ENCODE data around the gene STUM. TPM values are rescaled to one million over a fixed set of nuclear protein-coding genes. Genes with fewer than 3 reads are reported as not detected.

Gene STUM
- total RNA-seq, 6 donors from 2014 or later, result under 0.01 to 0.98 (median 0.20) TPM; not detected in 1

- ATAC-seq (ENCODE audit: low FRiP score in 2 of 2), result peak in 1 of 2 donors; percentile 57
- no peak for TF ChIP-seq POLR2A (IDR thresholded peaks at IDR 0.05)
- peak in 1 of 2 donors; percentile 1 for TF ChIP-seq POLR2AphosphoS5 (IDR thresholded peaks at IDR 0.05)
- H3K4me1 ChIP-seq, result peaks cover 4 to 19% (median 7%) of the 10 kb centered on the region in 4 donors
- H3K9me3 ChIP-seq, result no peaks in the 10 kb centered on the region
- no peaks in the 10 kb centered on the region for H3K36me3 ChIP-seq
- 56 to 66% methylated on average over 8 of the region's 8 CpGs for WGBS, 2 donors
- DNase-seq, result peak in 1 of 2 donors; percentile 34
- peak overlapping the region in 2 of 4 donors; percentile 2 to 26 for H3K4me3 ChIP-seq
- peak overlapping the region in 3 of 4 donors; percentile 32 to 54 (median 52) for H3K27ac ChIP-seq
- no peaks in the 10 kb centered on the region for H3K27me3 ChIP-seq
These were observed 54.7 kb downstream of the STUM start for GRCh38 chr1:226603022-226603857.

DNA sequence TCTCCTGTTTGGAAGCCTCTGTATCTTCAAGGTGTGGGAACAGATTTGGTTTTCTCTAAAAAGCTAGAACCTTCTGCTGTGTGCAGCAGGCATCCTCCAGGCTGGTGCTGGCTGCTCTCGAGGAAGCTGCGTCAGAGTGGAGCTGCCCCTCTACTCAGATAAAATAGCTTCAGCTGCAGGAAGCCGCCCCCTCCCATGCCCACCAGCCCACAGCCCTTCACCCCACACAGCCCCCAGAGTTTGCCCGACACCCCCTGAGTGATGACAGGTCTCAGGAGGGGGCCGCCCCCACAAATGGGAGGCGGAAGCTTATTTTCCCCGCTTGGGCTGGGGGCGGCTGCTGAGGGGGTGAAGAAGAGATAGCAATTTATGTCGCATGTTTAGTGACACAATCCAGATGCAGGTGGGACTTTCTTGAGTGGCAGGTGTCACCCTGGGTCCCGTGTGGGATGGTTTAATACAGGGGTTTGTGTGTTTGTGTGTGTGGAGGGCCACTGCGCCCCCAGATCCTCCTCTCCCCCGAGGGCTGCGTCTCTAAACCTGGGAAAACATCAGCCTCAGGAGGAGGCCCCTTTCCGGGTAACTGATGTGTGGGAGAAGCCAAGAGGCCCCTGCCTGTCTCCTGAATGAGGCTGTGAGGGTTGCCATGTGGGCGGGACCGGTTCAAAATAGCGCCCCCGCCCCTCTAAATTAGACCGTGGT is 55.4 kb downstream of the STUM start:
- Histone ChIP-seq H3K27ac (no peak overlapping the region), H3K4me3 (no peak overlapping the region), H3K9me3 (no peaks in the 10 kb centered on the region), H3K36me3 (no peaks in the 10 kb centered on the region), H3K4me1 (peaks cover 4 to 19% (median 7%) of the 10 kb centered on the region in 4 donors), H3K27me3 (no peaks in the 10 kb centered on the region)
- 80 to 84% methylated on average over 9 to 19 of the region's 19 CpGs for WGBS, 2 donors
- TF ChIP-seq POLR2A (IDR thresholded peaks at IDR 0.05) (no peak), POLR2AphosphoS5 (IDR thresholded peaks at IDR 0.05) (no peak), EP300 (IDR thresholded peaks at IDR 0.05) (no peak)
- TF ChIP-seq, protein P1, sequence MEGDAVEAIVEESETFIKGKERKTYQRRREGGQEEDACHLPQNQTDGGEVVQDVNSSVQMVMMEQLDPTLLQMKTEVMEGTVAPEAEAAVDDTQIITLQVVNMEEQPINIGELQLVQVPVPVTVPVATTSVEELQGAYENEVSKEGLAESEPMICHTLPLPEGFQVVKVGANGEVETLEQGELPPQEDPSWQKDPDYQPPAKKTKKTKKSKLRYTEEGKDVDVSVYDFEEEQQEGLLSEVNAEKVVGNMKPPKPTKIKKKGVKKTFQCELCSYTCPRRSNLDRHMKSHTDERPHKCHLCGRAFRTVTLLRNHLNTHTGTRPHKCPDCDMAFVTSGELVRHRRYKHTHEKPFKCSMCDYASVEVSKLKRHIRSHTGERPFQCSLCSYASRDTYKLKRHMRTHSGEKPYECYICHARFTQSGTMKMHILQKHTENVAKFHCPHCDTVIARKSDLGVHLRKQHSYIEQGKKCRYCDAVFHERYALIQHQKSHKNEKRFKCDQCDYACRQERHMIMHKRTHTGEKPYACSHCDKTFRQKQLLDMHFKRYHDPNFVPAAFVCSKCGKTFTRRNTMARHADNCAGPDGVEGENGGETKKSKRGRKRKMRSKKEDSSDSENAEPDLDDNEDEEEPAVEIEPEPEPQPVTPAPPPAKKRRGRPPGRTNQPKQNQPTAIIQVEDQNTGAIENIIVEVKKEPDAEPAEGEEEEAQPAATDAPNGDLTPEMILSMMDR (IDR thresholded peaks at IDR 0.05), result no peak
- no peak for ATAC-seq (ENCODE audit: low FRiP score in 2 of 2)
- peak in 1 of 2 donors; percentile 44 for DNase-seq

GRCh38 chr1:226604560-226605317 is 56.2 kb downstream of the STUM start:
- peaks cover 4 to 19% (median 7%) of the 10 kb centered on the region in 4 donors for H3K4me1 ChIP-seq
- H3K27ac ChIP-seq, result no peak overlapping the region
- no peak overlapping the region for H3K4me3 ChIP-seq
- no peaks in the 10 kb centered on the region for H3K36me3 ChIP-seq
- H3K27me3 ChIP-seq, result no peaks in the 10 kb centered on the region
- TF ChIP-seq EP300 (IDR thresholded peaks at IDR 0.05) (no peak), POLR2A (IDR thresholded peaks at IDR 0.05) (no peak)
- peak in 1 of 2 donors; percentile 46 for DNase-seq
- no peaks in the 10 kb centered on the region for H3K9me3 ChIP-seq
- WGBS, 2 donors, result 88 to 94% methylated on average over 9 of the region's 9 CpGs
- no peak for ATAC-seq (ENCODE audit: low FRiP score in 2 of 2)

- DNase-seq (peak in 1 of 2 donors; percentile 41), ATAC-seq (ENCODE audit: low FRiP score in 2 of 2) (no peak)
- no peak overlapping the region for H3K27ac ChIP-seq
- no peaks in the 10 kb centered on the region for H3K9me3 ChIP-seq
- H3K4me1 ChIP-seq, result peaks cover 4 to 19% (median 7%) of the 10 kb centered on the region in 4 donors
- TF ChIP-seq, protein P1 (IDR thresholded peaks at IDR 0.05), result no peak
- TF ChIP-seq POLR2AphosphoS5 (IDR thresholded peaks at IDR 0.05) (no peak), EP300 (IDR thresholded peaks at IDR 0.05) (no peak), POLR2A (IDR thresholded peaks at IDR 0.05) (no peak)
- H3K27me3 ChIP-seq, result no peaks in the 10 kb centered on the region
- no peaks in the 10 kb centered on the region for H3K36me3 ChIP-seq
- H3K4me3 ChIP-seq, result no peak overlapping the region
- 92 to 97% methylated on average over 9 of the region's 9 CpGs for WGBS, 2 donors
These were observed 56.9 kb downstream of the STUM start for GRCh38 chr1:226605318-226605950.

Measured in upper lobe of left lung (tissue), 6 donors.